Progenitor cell of endocrine pancreas (in vitro differentiated cells): ENCODE results near the gene FKBP1B. TPM values are rescaled to one million over a fixed set of nuclear protein-coding genes. Genes with fewer than 3 reads are reported as not detected.
"Not testable (repeated sequence)": the region's sequence is repeated elsewhere in the genome, so short reads cannot be mapped to it uniquely, and the experiment has no call there.

Experiments used
- DNase-seq: peaks from one replicate; pipeline ENCODE4 v3.0.0; 2021; ENCODE audit warnings: low spot score; ENCODE audit not compliant: unreplicated experiment
- H3K27ac Mint-ChIP-seq: 2 replicates; pipeline ENCODE4 v1.8.0; 2021; ENCODE audit warnings: mild to moderate bottlenecking, moderate library complexity, mixed read lengths
- H3K27me3 Mint-ChIP-seq: 2 replicates; pipeline ENCODE4 v1.8.0; 2021; ENCODE audit warnings: mixed read lengths
- H3K36me3 Mint-ChIP-seq: 2 replicates; pipeline ENCODE4 v1.8.0; 2022; ENCODE audit warnings: mixed read lengths; ENCODE audit not compliant: insufficient read depth
- H3K4me1 Mint-ChIP-seq: 2 replicates; pipeline ENCODE4 v1.8.0; 2021; ENCODE audit warnings: low read depth, mixed read lengths
- H3K4me3 Mint-ChIP-seq: 2 replicates; pipeline ENCODE4 v1.8.0; 2021; ENCODE audit warnings: low read depth, mild to moderate bottlenecking, moderate library complexity, mixed read lengths
- H3K9me3 Mint-ChIP-seq: 2 replicates; pipeline ENCODE4 v1.8.0; 2021; ENCODE audit warnings: low read depth, mixed read lengths
- total RNA-seq: library from RNA; stranded (reverse); gene quantifications from 2 replicates; pipeline ENCODE4 v1.2.1, GENCODE V29; 2021
- TF ChIP-seq, protein P1 (sequence below): fragments of 200-600 bp; sonication (generic); IDR thresholded peaks from one replicate; pipeline ENCODE4 v1.5.0; 2021; ENCODE audit warnings: antibody characterized with exemption, mild to moderate bottlenecking; ENCODE audit not compliant: unreplicated experiment

Gene FKBP1B
- total RNA-seq, 1 donor from 2014 or later, result 33.7 TPM

DNA sequence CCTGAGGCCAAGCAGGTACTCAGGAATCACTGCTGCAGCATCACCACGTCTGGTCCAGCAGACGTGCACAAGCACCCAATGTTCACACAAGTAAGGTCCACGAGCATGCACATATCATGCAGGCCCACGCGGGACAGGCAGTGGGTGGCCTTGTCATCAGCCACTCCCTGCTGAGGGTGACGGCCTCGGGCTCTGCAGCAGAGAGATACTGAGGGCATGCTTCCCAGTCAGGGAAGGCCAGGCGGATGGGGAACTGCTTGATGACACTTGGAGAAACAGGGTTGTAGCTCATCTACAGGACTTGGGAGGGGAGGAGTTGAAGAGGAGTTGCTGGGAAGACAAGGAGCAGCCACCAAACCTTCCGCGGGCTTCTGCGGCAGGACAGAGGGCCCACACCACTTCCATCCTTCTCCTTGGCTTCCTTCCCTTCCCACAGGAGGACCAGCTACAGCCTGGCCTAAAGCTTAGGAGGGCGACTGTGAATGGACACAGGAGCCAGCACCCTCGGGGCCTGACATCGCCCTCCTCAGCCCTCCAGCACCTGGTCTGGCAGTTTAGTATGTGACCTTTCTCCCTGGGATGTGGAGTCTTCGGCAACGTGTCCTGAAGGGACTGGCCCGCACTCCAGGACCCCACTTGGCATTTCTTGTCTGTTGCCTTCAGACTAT lies 24.4 kb upstream of the FKBP1B start:
- no peak overlapping the region for H3K27ac Mint-ChIP-seq
- no peaks in the 10 kb centered on the region for H3K9me3 Mint-ChIP-seq
- no peak overlapping the region for H3K4me3 Mint-ChIP-seq
- peaks cover 7% of the 10 kb centered on the region for H3K36me3 Mint-ChIP-seq
- no peak for DNase-seq
- H3K27me3 Mint-ChIP-seq, result no peaks in the 10 kb centered on the region
- TF ChIP-seq, protein P1, sequence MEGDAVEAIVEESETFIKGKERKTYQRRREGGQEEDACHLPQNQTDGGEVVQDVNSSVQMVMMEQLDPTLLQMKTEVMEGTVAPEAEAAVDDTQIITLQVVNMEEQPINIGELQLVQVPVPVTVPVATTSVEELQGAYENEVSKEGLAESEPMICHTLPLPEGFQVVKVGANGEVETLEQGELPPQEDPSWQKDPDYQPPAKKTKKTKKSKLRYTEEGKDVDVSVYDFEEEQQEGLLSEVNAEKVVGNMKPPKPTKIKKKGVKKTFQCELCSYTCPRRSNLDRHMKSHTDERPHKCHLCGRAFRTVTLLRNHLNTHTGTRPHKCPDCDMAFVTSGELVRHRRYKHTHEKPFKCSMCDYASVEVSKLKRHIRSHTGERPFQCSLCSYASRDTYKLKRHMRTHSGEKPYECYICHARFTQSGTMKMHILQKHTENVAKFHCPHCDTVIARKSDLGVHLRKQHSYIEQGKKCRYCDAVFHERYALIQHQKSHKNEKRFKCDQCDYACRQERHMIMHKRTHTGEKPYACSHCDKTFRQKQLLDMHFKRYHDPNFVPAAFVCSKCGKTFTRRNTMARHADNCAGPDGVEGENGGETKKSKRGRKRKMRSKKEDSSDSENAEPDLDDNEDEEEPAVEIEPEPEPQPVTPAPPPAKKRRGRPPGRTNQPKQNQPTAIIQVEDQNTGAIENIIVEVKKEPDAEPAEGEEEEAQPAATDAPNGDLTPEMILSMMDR, result no peak
- H3K4me1 Mint-ChIP-seq, result no peaks in the 10 kb centered on the region

DNA sequence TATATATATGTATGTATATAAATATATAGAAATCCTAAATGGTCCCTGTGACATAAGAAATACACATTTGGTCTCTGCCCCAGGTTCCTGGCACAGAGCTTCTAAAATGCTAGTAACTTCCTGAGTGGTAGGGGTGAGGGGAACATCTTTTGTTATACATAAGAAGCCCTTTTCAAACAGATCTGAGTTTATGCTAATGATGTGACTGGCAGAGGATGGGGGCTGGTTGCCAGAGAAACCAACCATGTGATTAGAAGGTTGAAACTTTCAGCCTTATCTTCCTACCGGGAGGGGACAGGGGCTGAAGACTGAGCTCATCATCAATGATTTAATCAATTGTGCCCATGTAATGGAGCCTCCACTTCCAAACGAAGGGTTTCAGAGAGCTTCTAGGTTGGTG lies 23.3 kb upstream of the FKBP1B start:
- H3K9me3 Mint-ChIP-seq, result no peaks in the 10 kb centered on the region
- peaks cover 8% of the 10 kb centered on the region for H3K36me3 Mint-ChIP-seq
- no peak overlapping the region for H3K4me3 Mint-ChIP-seq
- TF ChIP-seq, protein P1, result no peak
- H3K27me3 Mint-ChIP-seq, result no peaks in the 10 kb centered on the region
- no peak for DNase-seq
- no peak overlapping the region for H3K27ac Mint-ChIP-seq
- no peaks in the 10 kb centered on the region for H3K4me1 Mint-ChIP-seq

DNA sequence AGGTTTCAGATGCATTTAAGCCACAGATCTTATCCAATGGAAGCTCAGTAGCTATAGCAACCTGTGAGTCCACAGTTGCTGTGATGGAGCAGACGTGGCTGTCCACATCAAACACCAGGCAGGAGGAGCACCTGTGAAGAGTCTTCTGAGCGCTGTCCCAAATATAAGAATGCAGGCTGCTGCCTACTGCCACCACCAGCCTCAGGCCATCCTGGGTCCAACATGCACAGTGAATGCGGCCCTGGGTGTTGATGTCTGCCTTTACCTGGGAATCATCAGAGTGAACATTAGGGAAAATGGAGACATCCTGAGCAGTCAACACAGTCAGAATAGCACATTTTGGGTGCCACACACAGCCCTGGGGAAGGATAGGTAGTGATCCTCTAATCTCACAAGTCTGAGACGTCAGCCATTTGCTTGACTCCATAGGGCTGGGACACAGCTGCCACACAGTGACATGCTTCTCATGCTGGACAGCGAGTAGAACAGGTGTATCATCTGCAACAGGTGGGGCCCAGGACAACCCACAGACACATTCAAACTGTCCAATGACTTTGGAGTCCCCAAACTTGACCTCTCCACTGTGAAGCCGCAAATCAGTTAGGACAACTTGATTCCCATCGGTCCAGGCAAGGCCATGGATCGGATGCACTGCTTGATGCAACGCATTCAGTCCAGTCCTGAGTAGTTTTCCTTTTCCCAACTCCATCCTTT lies 10.6 kb upstream of the FKBP1B start:
- TF ChIP-seq, protein P1, result no peak
- peaks cover 12% of the 10 kb centered on the region for H3K36me3 Mint-ChIP-seq
- no peak overlapping the region for H3K27ac Mint-ChIP-seq
- DNase-seq, result no peak
- no peaks in the 10 kb centered on the region for H3K9me3 Mint-ChIP-seq
- no peak overlapping the region for H3K4me3 Mint-ChIP-seq
- no peaks in the 10 kb centered on the region for H3K4me1 Mint-ChIP-seq
- no peaks in the 10 kb centered on the region for H3K27me3 Mint-ChIP-seq

DNA sequence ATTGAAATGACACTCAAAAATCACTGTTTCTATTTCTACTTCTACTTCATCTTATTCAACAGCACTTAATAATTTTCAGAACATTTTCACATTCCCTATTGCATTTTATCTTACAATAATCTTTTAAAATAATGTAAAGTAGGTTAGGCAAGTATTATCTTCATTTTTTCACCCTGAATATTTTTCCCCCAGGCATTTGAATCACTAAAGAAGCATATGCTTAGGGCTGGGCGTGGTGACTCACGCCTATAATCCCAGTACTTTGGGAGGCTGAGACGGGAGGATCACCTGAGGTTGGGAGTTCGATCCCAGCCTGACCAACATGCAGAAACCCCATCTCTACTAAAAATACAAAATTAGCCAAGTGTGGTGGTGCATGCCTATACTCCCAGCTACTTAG lies 9.0 kb upstream of the FKBP1B start:
- Mint-ChIP-seq H3K4me1 (peaks cover 3% of the 10 kb centered on the region), H3K4me3 (no peak overlapping the region), H3K9me3 (no peaks in the 10 kb centered on the region), H3K27me3 (no peaks in the 10 kb centered on the region), H3K27ac (no peak overlapping the region), H3K36me3 (peaks cover 11% of the 10 kb centered on the region)
- TF ChIP-seq, protein P1, result no peak
- DNase-seq, result no peak

DNA sequence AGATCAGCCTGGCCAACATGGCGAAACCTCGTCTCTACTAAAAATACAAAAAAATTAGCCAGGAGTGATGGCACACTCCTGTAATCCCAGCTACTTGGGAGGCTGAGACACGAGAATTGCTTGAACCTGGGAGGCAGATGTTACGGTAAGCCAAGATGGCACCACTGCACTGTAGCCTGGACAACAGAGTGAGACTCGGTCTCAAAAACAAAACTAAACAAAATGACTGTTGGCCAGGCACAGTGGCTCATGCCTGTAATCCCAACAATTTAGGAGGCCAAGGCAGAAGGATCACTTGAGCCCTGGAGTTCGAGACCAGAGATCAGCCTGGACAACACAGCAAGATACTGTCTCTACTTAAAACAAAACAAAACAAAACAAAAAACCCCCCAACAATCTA lies 6.4 kb upstream of the FKBP1B start:
- not testable (repeated sequence) for H3K27ac Mint-ChIP-seq
- peaks cover 16% of the 10 kb centered on the region for H3K4me1 Mint-ChIP-seq

More for the DNA sequence above, 6.4 kb upstream of the FKBP1B start:
- not testable (repeated sequence) for H3K9me3 Mint-ChIP-seq, DNase-seq, H3K36me3 Mint-ChIP-seq, H3K27me3 Mint-ChIP-seq, H3K4me3 Mint-ChIP-seq
